ENCODE results near the gene RRAD.
"Not testable (repeated sequence)": the region's sequence is repeated elsewhere in the genome, so short reads cannot be mapped to it uniquely, and the experiment has no call there.

RRAD gene

DNA sequence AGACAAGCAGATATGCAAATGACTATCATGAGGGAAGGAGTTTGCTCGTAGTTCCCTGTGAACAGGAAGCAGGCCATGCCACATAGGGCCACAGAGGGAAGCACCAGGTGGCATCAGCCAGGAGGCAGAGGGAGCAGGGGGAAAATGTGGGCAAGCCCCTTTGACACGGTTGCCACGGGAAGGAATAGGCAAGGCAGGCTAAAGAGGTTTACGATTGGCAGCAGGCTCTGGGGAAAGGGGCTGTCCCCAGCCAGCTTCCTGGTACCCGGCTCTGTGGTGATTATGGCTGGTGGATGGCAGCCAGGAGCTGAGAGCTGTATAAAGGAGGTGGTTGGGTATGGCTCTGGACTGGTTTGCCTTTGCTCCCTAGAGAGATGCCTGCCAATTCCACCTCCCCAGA is 36.6 kb upstream of the RRAD start:
- FAIRE-seq (no peak), DNase-seq (ENCODE audit: insufficient read length, low spot score) (no peak)

DNA sequence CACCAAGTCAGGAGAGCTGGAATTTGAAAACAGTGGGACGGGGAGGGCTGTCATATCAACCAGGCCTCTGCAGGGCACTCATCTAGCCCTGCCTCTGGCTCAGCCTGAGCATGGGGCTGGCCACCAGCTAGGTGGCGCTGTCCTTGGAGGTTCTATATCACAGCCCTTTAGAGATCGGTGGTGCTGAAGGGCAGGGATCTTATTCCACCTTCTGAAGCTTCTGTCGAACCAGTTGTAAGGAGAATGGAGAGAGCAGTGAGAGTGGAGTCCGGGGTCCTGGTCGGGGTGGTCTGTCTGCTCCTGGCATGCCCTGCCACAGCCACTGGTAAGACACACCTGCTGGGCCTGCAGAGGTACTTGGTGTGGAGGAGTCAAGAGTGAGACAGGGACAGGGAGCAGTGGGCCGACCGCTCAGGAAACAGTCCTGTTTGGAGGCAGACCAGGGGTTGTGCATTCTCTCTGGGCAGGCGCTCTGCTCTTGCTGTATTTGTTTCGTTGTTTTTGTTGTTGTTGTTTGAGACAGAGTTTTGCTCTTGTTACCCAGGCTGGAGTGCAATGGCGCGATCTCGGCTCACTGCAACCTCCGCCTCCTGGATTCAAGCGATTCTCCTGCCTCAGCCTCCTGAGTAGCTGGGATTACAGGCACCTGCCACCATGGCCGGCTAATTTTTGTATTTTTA is 35.9 kb upstream of the RRAD start, which contains the start of gene CES3:
CES3 (plus strand) TSS at position 202 of the 680 bp plus-strand sequence; CDS start at position 244, 42 bp downstream.
- FAIRE-seq (no peak), DNase-seq (ENCODE audit: insufficient read length, low spot score) (peak; percentile 29)
- TF ChIP-seq, protein P1, sequence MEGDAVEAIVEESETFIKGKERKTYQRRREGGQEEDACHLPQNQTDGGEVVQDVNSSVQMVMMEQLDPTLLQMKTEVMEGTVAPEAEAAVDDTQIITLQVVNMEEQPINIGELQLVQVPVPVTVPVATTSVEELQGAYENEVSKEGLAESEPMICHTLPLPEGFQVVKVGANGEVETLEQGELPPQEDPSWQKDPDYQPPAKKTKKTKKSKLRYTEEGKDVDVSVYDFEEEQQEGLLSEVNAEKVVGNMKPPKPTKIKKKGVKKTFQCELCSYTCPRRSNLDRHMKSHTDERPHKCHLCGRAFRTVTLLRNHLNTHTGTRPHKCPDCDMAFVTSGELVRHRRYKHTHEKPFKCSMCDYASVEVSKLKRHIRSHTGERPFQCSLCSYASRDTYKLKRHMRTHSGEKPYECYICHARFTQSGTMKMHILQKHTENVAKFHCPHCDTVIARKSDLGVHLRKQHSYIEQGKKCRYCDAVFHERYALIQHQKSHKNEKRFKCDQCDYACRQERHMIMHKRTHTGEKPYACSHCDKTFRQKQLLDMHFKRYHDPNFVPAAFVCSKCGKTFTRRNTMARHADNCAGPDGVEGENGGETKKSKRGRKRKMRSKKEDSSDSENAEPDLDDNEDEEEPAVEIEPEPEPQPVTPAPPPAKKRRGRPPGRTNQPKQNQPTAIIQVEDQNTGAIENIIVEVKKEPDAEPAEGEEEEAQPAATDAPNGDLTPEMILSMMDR (IDR thresholded peaks at IDR 0.05; ENCODE audit: insufficient read depth, missing control alignments) = peak; percentile 95

More for the DNA sequence above, 36.6 kb upstream of the RRAD start:
- TF ChIP-seq, protein P1 (IDR thresholded peaks at IDR 0.05; ENCODE audit: insufficient read depth, missing control alignments) = no peak

DNA sequence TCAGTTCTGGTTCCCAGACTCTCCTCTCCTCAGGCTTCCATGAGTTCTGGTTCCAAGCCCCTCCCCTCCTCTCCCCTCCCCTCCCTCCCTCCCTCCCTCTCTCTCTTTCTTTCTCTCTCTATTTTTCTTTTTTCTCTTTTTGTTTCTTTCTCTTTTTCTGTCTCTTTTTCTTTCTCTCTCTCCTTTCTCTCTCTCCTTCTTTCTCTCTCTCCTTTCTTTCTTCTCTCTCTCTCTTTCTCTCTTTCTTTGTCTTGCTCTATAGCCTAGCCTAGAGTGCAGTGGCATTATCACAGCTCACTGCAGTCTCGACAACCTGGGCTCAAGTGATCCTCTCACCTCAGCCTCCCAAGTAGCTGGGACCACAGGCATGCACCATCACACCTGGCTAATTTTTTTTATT is 34.9 kb upstream of the RRAD start:
- FAIRE-seq = no peak
- TF ChIP-seq, protein P1 (IDR thresholded peaks at IDR 0.05; ENCODE audit: insufficient read depth, missing control alignments) = no peak
- no peak for DNase-seq (ENCODE audit: insufficient read length, low spot score)

DNA sequence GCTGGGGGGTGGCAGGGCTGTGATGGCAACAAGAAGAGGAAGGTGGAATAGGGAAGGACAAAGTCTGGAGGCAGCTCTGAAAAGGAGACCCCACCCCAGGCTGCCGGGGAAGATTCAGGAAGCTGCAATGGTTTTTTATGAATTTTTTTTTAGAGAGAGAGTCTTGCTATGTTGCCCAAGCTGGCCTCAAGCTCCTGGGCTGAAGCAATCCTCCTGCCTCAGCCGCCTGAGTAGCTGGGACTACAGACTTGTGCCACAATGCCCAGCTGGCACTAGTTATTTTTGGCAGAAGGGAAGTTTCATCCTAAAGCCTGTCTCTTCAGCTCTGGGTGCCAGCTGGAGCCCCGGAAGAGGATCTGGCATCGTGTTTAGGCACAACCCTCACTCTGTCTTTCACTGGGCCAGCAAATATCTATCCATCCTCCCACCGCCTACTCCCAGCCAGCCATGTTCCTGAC is 34.4 kb upstream of the RRAD start:
- DNase-seq (ENCODE audit: insufficient read length, low spot score) = no peak
- no peak for FAIRE-seq
- TF ChIP-seq, protein P1 (IDR thresholded peaks at IDR 0.05; ENCODE audit: insufficient read depth, missing control alignments) = no peak

DNA sequence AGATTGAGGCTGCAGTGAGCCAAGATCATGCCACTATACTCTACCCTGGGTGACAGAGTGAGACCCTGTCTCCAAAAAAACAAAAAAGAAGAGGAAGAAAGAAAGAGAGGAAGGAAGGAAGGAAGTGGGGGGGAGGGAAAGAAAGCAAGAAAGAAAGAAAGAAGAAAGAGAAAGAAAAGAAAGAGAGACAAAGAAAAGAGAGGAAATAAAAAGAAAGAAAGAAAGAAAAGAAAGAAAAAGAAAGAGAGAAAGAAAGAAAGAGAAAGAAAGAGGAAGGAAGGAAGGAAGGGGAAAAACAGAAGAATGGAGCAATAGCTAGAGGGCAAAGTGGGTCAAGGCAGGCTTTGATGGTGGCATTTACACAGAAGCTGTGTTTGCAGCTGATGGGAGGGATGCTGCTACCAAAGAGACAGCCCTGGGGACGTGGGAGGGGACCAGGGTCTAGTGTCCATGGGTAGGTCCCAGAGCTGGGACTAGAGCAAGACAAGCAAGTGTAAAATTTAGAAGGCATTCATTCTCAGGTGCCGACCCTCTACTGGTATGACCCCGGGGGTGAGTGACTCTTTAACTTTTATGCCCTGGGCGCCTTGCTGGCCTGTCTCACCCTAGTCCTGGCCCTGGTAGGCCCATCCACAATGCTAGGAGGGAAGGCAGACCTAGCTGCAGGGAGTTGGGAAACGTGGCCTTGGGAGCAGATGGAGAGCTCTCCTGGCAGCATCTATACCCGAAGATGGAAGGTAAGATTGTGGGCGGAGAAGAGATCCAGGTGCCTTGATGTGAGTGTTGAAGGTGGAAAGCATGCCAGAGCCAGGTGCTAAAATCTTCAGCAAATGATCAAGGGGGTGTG is 33.7 kb upstream of the RRAD start:
- no peak for FAIRE-seq
- no peak for DNase-seq (ENCODE audit: insufficient read length, low spot score)
- TF ChIP-seq, protein P1 (IDR thresholded peaks at IDR 0.05; ENCODE audit: insufficient read depth, missing control alignments) = no peak

DNA sequence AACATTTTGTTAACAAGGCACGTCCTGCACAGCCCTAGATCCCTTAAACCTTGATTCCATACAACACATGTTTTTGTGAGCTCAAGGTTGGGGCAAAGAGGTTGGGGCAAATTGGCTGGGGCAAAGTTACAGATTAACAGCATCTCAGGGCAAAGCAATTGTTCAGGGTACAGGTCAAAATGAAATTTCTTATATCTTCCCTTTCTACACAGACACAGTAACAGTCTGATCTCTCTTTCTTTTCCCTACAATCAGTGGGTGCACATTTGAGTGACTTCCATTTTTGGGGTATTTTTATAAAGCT is 30.8 kb upstream of the RRAD start:
- FAIRE-seq; DNase-seq (ENCODE audit: insufficient read length, low spot score): not testable (repeated sequence)

DNA sequence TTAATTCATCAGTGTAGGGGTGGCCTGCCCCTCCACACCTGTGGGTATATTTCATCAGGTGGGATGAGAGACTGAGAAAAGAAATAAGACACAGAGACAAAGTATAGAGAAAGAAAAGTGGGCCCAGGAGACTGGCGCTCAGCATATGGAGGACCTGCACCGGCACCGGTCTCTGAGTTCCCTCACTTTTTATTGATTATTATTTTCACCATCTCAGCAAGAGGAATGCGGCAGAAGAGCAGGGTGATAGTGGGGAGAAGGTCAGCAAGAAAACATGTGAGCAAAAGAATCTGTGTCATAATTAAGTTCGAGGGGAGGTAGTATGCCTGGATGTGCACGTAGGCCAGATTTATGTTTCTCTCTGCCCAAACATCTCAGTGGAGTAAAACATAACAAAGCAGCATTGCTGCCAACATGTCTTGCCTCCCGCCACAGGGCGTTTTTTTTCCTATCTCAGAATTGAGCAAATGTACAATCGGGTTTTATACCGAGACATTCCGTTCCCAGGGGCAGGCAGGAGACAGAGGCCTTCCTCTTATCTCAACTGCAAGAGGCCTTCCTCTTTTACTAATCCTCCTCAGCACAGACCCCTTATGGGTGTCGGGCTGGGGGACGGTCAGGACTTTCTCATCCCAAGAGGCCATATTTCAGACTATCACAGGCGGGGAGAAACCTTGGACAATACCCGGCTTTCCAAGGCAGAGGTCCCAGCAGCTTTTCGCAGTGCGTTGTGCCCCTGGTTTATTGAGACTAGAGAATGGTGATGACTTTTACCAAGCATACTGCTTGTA is 30.2 kb upstream of the RRAD start:
- not testable (repeated sequence) for DNase-seq (ENCODE audit: insufficient read length, low spot score); FAIRE-seq
